Cerebellar nuclear complex (tissue), 1 donor: ENCODE data around the gene ANK3.

Experiments
- DNase-seq, 2 experiments: peaks; one replicate each; lab custom pipeline; 2025; lab: John Stamatoyannopoulos, UW

Gene ANK3

GRCh38 chr10:60281331-60281730, 108.3 kb downstream of the ANK3 start:
- DNase-seq, result no peak

GRCh38 chr10:60280475-60280874, 109.2 kb downstream of the ANK3 start:
- no peak for DNase-seq

- DNase-seq, result no peak
Observed at GRCh38 chr10:60277656-60278055, 112.0 kb downstream of the ANK3 start.

- DNase-seq, result no peak
Observed at GRCh38 chr10:60276232-60276631, 113.4 kb downstream of the ANK3 start.

GRCh38 chr10:60271319-60272040, 118.2 kb downstream of the ANK3 start:
- DNase-seq, result no peak

GRCh38 chr10:60270426-60270825, 119.2 kb downstream of the ANK3 start:
- DNase-seq, result no peak

GRCh38 chr10:60267802-60268201, 121.9 kb downstream of the ANK3 start:
- no peak for DNase-seq

GRCh38 chr10:60266513-60266912, 123.2 kb downstream of the ANK3 start:
- DNase-seq, result no peak

- DNase-seq, result no peak
Observed at GRCh38 chr10:60262647-60263126, 127.0 kb downstream of the ANK3 start.

- no peak for DNase-seq
Observed at GRCh38 chr10:60260321-60260720, 129.4 kb downstream of the ANK3 start.

GRCh38 chr10:60258429-60258797, 131.3 kb downstream of the ANK3 start:
- DNase-seq, result no peak

GRCh38 chr10:60257767-60258428, 131.8 kb downstream of the ANK3 start:
- DNase-seq, result no peak

GRCh38 chr10:60254776-60255175, 134.9 kb downstream of the ANK3 start:
- DNase-seq, result no peak

- DNase-seq, result no peak
Observed at GRCh38 chr10:60253484-60253883, 136.2 kb downstream of the ANK3 start.

GRCh38 chr10:60252688-60253087, 137.0 kb downstream of the ANK3 start:
- no peak for DNase-seq

- no peak for DNase-seq
Observed at GRCh38 chr10:60246382-60246781, 143.3 kb downstream of the ANK3 start.

- no peak for DNase-seq
Observed at GRCh38 chr10:60239228-60239627, 150.4 kb downstream of the ANK3 start.

- no peak for DNase-seq
Observed at GRCh38 chr10:60238759-60239100, 150.9 kb downstream of the ANK3 start.

- DNase-seq, result no peak
Observed at GRCh38 chr10:60237977-60238758, 151.5 kb downstream of the ANK3 start.

- no peak for DNase-seq
Observed at GRCh38 chr10:60236869-60237524, 152.7 kb downstream of the ANK3 start.

GRCh38 chr10:60235001-60235400, 154.7 kb downstream of the ANK3 start:
- DNase-seq, result no peak

GRCh38 chr10:60234551-60234950, 155.1 kb downstream of the ANK3 start:
- DNase-seq, result no peak
